HepG2 (cell line): ENCODE measurements around the gene SLC50A1. TPM values are rescaled to one million over a fixed set of nuclear protein-coding genes. Genes with fewer than 3 reads are reported as not detected.

Source experiments
- GABPB1 ChIP-seq: IDR thresholded peaks from 2 replicates; pipeline ENCODE4 v1.6.1; 2016; ENCODE audit warnings: mild to moderate bottlenecking, missing genetic modification reagents, moderate library complexity, missing compliant biosample characterization
- JUNB ChIP-seq: sonication (generic); formaldehyde crosslinking; IDR thresholded peaks from 2 replicates; pipeline ENCODE4 v1.8.0; 2022; ENCODE audit warnings: missing genetic modification reagents, mild to moderate bottlenecking, borderline replicate concordance
- MTERF4 ChIP-seq: sonication (generic); formaldehyde crosslinking; IDR thresholded peaks from 2 replicates; pipeline ENCODE4 v1.8.0; 2023; ENCODE audit warnings: mild to moderate bottlenecking, missing genetic modification reagents
- MXI1 ChIP-seq: IDR thresholded peaks from 3 replicates; pipeline ENCODE4 v1.6.1; 2012; ENCODE audit warnings: low read depth, low read length, inconsistent platforms, borderline replicate concordance
- MYC ChIP-seq: sonication (generic); formaldehyde crosslinking; IDR thresholded peaks from 2 replicates; pipeline ENCODE4 v1.9.0; 2021; ENCODE audit warnings: missing genetic modification reagents, borderline replicate concordance
- NR2F6 ChIP-seq, 2 experiments: IDR thresholded peaks; 2 replicates each; pipeline ENCODE4 v1.6.1; 2016; ENCODE audit warnings: antibody characterized with exemption in 1 of 2, mild to moderate bottlenecking in 1 of 2
- STAG1 ChIP-seq: sonication (generic); formaldehyde crosslinking; IDR thresholded peaks from 2 replicates; pipeline ENCODE4 v1.4.0; 2020; ENCODE audit warnings: missing genetic modification reagents
- ZNF263 ChIP-seq: sonication (generic); formaldehyde crosslinking; IDR thresholded peaks from 2 replicates; pipeline ENCODE4 v1.4.0; 2020; ENCODE audit warnings: missing genetic modification reagents
- polyA plus RNA-seq, 8 experiments: library from polyadenylated mRNA; depleted of rRNA in 3 of 8; stranded (reverse) in 7 of 8; unstranded in 1 of 8; fragments of >200 nt; fragmentation: Illumina TruSeq in 4 of 8; extraction: Trizol in 4 of 8; gene quantifications; 2 replicates each; pipeline versions ENCODE4 v1.2.1 to v1.2.3, GENCODE V29; 2011 to 2016; ENCODE audit warnings: low read depth in 4 of 8, missing spikeins in 1 of 8, mixed read lengths in 1 of 8; ENCODE audit not compliant: insufficient read depth in 1 of 8
- total RNA-seq, 5 experiments: library from RNA; depleted of rRNA; stranded (reverse); fragments of >200 nt; fragmentation: Illumina TruSeq; extraction: Trizol; gene quantifications; 2 replicates each; pipeline ENCODE4 v1.2.3, GENCODE V29; 2016; ENCODE audit warnings: low read depth in 1 of 5
- TF ChIP-seq, protein P1 (sequence below): sonication (generic); formaldehyde crosslinking; IDR thresholded peaks from 2 replicates; pipeline ENCODE4 v1.5.0; 2020; ENCODE audit warnings: mild to moderate bottlenecking, missing genetic modification reagents, moderate library complexity
- TF ChIP-seq, protein P2 (sequence below): sonication (generic); formaldehyde crosslinking; IDR thresholded peaks from 2 replicates; pipeline ENCODE4 v1.4.0; 2020; ENCODE audit warnings: mild to moderate bottlenecking, missing genetic modification reagents
- TF ChIP-seq, protein P3 (sequence below): sonication (generic); formaldehyde crosslinking; conservative IDR thresholded peaks from 2 replicates; pipeline ENCODE4 v1.4.0; 2020; ENCODE audit warnings: missing genetic modification reagents
- TF ChIP-seq, protein P4 (sequence below): sonication (generic); formaldehyde crosslinking; IDR thresholded peaks from 2 replicates; pipeline ENCODE4 v1.8.0; 2022; ENCODE audit warnings: mild to moderate bottlenecking, missing genetic modification reagents
- TF ChIP-seq, protein P5 (sequence below): sonication (generic); formaldehyde crosslinking; IDR thresholded peaks from 2 replicates; pipeline ENCODE4 v1.4.0; 2020; ENCODE audit warnings: missing genetic modification reagents

SLC50A1 gene
- total and polyA plus RNA-seq, 2 of the 13 experiments (the other 11 are each of a cell fraction or from before 2014, with no cell fraction given), result 22.5 to 46.8 TPM

DNA sequence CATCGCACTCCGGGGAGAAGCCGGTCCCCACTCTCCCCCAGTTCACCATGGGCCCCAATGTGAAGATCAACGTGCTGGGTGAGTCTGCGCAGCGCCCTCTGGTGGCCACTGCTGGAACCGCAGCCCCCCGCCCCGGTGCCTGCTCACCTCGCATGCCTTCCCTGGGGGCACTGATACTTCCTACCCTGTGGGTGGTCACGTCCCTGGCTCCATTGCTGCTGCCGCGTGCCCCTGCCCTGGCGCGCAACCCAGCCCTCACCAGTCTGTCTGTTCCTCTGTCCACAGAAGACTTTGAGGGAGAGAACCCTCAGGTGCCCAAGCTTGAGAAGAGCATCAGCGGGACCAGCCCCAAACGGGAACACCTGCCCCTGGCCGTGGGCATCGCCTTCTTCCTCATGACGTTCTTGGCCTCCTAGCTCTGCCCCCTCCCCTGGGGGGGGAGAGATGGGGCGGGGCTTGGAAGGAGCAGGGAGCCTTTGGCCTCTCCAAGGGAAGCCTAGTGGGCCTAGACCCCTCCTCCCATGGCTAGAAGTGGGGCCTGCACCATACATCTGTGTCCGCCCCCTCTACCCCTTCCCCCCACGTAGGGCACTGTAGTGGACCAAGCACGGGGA is 49.4 kb upstream of the SLC50A1 start (continued):
- TF ChIP-seq STAG1 (CRISPR knock-in tag), result peak; percentile 28
- no peak for TF ChIP-seq NR2F6 (IDR thresholded peaks at IDR 0.05)
- 0 out of 2 replicates have a peak, but pooled peaks have one; percentile 19 for TF ChIP-seq NR2F6 (CRISPR knock-in tag; IDR thresholded peaks at IDR 0.05)
- TF ChIP-seq, protein P1, sequence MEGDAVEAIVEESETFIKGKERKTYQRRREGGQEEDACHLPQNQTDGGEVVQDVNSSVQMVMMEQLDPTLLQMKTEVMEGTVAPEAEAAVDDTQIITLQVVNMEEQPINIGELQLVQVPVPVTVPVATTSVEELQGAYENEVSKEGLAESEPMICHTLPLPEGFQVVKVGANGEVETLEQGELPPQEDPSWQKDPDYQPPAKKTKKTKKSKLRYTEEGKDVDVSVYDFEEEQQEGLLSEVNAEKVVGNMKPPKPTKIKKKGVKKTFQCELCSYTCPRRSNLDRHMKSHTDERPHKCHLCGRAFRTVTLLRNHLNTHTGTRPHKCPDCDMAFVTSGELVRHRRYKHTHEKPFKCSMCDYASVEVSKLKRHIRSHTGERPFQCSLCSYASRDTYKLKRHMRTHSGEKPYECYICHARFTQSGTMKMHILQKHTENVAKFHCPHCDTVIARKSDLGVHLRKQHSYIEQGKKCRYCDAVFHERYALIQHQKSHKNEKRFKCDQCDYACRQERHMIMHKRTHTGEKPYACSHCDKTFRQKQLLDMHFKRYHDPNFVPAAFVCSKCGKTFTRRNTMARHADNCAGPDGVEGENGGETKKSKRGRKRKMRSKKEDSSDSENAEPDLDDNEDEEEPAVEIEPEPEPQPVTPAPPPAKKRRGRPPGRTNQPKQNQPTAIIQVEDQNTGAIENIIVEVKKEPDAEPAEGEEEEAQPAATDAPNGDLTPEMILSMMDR (CRISPR knock-in tag), result peak; percentile 92
- TF ChIP-seq, protein P2, sequence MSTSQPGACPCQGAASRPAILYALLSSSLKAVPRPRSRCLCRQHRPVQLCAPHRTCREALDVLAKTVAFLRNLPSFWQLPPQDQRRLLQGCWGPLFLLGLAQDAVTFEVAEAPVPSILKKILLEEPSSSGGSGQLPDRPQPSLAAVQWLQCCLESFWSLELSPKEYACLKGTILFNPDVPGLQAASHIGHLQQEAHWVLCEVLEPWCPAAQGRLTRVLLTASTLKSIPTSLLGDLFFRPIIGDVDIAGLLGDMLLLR (CRISPR knock-in tag), result no peak
- TF ChIP-seq MTERF4, result 0 out of 2 replicates have a peak, but pooled peaks have one; percentile 33
- 0 out of 2 replicates have a peak, but pooled peaks have one; percentile 12 for TF ChIP-seq ZNF263 (CRISPR knock-in tag)
- TF ChIP-seq, protein P3, sequence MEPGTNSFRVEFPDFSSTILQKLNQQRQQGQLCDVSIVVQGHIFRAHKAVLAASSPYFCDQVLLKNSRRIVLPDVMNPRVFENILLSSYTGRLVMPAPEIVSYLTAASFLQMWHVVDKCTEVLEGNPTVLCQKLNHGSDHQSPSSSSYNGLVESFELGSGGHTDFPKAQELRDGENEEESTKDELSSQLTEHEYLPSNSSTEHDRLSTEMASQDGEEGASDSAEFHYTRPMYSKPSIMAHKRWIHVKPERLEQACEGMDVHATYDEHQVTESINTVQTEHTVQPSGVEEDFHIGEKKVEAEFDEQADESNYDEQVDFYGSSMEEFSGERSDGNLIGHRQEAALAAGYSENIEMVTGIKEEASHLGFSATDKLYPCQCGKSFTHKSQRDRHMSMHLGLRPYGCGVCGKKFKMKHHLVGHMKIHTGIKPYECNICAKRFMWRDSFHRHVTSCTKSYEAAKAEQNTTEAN (CRISPR knock-in tag), result 0 out of 2 replicates have a peak, but pooled peaks have one; percentile 6
- TF ChIP-seq GABPB1 (CRISPR knock-in tag), result 0 out of 2 replicates have a peak, but pooled peaks have one; percentile 31
- TF ChIP-seq MXI1, result peak; percentile 11; the same call in 1 of the 3 replicates
- TF ChIP-seq, protein P4, sequence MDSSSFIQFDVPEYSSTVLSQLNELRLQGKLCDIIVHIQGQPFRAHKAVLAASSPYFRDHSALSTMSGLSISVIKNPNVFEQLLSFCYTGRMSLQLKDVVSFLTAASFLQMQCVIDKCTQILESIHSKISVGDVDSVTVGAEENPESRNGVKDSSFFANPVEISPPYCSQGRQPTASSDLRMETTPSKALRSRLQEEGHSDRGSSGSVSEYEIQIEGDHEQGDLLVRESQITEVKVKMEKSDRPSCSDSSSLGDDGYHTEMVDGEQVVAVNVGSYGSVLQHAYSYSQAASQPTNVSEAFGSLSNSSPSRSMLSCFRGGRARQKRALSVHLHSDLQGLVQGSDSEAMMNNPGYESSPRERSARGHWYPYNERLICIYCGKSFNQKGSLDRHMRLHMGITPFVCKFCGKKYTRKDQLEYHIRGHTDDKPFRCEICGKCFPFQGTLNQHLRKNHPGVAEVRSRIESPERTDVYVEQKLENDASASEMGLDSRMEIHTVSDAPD (CRISPR knock-in tag), result no peak
- no peak for TF ChIP-seq JUNB (CRISPR knock-in tag)
- TF ChIP-seq, protein P5, sequence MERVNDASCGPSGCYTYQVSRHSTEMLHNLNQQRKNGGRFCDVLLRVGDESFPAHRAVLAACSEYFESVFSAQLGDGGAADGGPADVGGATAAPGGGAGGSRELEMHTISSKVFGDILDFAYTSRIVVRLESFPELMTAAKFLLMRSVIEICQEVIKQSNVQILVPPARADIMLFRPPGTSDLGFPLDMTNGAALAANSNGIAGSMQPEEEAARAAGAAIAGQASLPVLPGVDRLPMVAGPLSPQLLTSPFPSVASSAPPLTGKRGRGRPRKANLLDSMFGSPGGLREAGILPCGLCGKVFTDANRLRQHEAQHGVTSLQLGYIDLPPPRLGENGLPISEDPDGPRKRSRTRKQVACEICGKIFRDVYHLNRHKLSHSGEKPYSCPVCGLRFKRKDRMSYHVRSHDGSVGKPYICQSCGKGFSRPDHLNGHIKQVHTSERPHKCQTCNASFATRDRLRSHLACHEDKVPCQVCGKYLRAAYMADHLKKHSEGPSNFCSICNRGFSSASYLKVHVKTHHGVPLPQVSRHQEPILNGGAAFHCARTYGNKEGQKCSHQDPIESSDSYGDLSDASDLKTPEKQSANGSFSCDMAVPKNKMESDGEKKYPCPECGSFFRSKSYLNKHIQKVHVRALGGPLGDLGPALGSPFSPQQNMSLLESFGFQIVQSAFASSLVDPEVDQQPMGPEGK, result peak; percentile 75
- peak; percentile 74; the same call in 1 of the 2 replicates for TF ChIP-seq MYC (CRISPR knock-in tag)
